UCSD-AML1 (cell line): Measurements from ENCODE around the gene AP2A1.
"Not testable (repeated sequence)": the region's sequence is repeated elsewhere in the genome, so short reads cannot be mapped to it uniquely, and the experiment has no call there.

Experiments
- DNase-seq: peaks from one replicate; lab custom pipeline; 2025; ENCODE audit not compliant: unreplicated experiment; lab: John Stamatoyannopoulos, UW

AP2A1 gene

DNA sequence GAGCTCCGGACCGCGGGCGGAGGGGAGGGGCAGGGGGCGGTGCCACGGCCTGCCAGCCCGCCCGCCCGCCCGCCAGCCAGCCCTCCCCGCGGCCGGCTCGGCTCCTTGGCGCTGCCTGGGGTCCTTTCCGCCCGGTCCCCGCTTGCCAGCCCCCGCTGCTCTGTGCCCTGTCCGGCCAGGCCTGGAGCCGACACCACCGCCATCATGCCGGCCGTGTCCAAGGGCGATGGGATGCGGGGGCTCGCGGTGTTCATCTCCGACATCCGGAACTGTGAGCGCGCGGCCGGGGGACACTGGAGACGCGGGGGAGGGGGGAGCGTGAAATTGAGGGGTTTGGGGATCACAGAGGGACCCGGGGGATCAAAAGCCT, at the start of gene AP2A1:
Gene AP2A1 (plus strand): TSS at position 72 of the 370 bp plus-strand sequence. CDS start 133 bp downstream, at position 205.
- DNase-seq: no peak

- DNase-seq: no peak
Measured at GRCh38 chr19:49718511-49718910, 48.3 kb upstream of the AP2A1 start.

DNA sequence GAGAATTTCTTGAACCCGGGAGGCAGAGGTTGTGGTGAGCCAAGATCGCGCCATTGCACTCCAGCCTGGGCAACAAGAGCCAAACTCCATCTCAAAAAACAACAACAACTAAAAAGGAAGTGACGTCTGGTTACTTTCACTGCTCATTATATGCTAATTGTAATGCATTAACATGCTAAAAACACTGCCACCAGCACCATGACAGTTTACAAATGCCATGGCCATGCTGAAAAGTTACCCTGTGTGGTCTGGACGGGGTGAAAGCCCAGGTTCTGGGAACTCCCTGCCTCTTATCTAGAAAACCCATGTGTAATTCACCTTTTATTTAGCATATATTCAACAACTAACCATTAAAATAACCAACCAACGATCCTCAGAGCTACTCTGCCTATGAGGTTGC, 47.8 kb upstream of the AP2A1 start:
- DNase-seq: no peak

DNA sequence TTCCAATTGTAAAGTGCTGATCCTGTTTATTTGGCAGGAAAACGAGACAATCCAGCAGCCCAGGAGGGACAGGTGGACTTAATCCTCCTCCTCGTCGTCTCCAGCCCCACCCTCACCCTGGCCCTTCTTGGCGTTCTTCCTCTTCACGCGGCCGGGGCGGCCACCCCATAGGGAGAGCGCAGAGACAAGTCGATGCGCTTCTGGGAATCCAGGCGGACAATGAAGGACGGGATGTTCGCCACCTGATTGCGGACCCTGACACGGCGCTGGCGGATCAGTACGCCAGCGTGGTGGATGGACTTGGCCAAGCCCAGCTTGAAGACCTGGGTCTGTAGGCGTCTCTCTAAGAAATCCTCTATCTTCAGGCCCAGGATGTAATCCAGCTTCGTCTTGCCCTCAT, 47.4 kb upstream of the AP2A1 start:
- DNase-seq: not testable (repeated sequence)

DNA sequence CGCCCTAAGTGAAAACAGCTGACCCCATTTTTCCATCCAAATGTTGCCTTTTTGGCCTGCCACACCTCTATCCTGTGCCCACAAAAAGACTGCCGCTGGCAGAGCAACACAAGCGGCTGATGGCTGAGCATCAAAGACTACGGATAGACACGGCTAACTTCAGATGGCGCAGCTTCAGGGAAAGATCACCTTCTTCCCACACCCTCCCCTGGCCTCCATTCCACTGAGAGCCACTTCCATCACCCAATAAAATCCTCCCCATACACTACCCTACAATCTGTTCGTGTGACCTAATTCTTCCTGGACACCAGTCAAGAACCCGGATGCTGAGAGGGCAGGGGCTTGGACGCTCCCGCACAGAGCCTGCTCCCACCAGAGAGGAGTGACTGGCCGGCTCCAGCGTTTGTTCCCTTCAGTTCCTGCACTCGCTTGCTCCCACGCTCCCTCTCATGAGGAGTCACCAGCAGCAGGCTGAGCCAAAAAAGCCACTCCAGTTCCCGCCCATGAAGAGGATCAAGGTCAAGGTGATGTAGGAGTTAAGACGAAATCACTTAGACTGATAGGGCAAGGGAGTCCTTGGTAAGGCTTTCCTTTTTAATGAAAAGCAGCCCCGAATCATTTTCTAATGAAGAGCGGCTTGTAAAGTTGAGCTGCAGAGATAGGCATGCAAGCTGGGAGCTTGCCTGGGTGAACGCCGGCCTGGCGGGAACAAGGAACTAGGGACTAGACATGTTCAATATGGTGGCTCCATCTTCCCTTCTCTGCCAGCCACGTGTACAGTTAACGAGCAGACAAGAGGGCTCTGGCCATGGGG, 39.4 kb upstream of the AP2A1 start:
- DNase-seq: no peak

DNA sequence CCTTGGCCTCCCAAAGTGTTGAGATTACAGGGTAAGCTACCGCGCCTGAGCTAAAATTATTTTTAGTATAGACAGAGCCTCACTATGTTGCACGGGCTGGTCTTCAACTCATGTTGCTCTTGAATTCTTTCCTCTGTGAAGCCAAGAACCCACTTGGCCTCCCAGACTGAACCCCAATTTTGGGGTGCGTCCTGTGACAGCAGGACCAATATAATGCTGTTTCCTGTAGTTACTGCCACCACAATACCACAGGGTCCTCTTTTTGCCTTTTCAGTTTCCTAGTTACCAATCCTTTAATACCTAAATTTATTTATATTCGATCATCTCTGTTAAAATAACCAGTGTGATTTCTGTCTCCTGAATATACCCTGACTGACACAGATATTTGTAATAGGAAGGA, 36.6 kb upstream of the AP2A1 start:
- DNase-seq: peak; percentile 16

- no peak for DNase-seq
Measured at GRCh38 chr19:49738268-49738667, 28.5 kb upstream of the AP2A1 start.

- no peak for DNase-seq
Measured at GRCh38 chr19:49739098-49739497, 27.7 kb upstream of the AP2A1 start.

- DNase-seq: no peak
Measured at GRCh38 chr19:49739933-49740332, 26.9 kb upstream of the AP2A1 start.

- DNase-seq: no peak
Measured at GRCh38 chr19:49741210-49741844, 25.5 kb upstream of the AP2A1 start.

DNA sequence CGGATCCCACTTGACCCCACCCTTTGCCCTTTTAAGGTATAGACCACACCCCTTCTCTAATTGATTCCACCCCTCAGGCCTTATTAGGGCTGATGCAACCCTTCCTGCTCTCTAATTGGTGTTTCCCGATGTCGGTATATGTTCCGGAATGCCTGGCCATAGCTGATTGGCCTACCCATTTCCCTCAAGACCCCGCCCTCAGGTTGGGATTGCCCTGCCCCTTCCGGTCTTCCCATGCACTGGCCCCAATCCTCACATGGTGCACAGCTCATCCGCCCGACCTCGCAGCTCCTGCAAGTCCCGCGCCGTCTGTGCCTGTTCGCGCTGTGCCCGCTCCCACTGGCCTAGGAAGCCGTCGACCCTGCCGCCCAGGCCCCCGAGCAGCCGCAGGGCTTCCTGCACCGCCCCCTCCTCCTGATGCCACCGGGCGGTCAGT, 21.8 kb upstream of the AP2A1 start:
- no peak for DNase-seq

GRCh38 chr19:49746206-49746958, 20.4 kb upstream of the AP2A1 start:
- DNase-seq: no peak

- no peak for DNase-seq
Measured at GRCh38 chr19:49749055-49749716, 17.6 kb upstream of the AP2A1 start.

DNA sequence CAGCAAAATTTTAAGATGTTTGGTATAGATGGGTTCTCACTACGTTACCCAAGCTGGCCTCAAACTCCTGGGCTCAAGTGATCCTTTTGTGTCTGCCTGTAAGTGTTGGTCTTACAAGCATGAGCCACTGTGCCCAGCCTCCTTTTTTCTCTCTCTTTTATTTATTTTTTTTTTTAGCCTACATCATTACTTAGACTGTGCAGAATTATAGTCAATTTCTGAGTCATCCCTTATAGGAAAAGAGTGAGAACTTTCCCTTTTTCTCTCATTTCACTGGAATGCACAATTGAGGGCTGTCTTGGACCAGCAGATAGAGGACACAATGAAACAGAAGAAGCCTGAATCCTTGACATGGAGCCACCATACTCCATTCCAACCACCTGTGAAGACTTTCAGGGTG, 17.0 kb upstream of the AP2A1 start:
- no peak for DNase-seq

- no peak for DNase-seq
Measured at GRCh38 chr19:49752701-49753100, 14.1 kb upstream of the AP2A1 start.

DNA sequence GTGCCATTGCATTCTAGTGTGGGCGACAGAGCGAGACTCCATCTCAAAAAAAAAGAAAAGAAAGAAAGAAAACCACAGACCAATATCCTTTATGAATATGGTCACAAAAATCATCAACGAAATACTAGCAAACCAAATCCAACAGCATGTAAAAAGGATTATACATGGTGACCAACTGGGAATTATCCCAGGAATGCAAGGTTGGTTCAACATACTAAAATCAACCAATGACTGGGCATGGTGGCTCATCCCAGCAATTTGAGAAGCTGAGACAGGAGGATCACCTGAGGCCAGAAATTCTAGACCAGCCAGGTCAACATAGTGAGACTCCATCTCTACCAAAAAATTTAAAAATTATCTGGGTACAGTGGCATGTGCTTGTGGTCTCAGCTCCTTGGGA, 10.8 kb upstream of the AP2A1 start:
- no peak for DNase-seq

- peak; percentile 17 for DNase-seq
Measured at GRCh38 chr19:49758292-49758691, 8.5 kb upstream of the AP2A1 start.

DNA sequence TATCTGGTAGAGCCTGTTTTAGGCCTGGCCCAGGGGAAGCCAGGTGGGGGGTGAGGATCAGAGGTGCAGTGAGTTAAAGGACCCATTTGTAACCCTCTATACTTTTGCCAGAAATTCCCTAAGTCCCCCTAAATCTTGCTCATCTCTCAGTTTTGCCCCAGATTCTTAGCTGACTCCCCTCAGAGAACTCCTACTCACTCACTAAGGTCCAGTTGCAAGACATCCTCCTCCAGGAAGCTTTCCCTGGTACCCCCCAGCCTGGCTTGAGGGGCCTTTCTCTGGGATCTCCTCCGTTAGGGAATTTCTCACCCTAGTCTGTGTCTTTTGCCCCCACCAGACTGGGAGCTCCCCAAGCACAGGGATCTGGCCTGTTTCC, 5.6 kb upstream of the AP2A1 start:
- no peak for DNase-seq

GRCh38 chr19:49761625-49762311, 5.0 kb upstream of the AP2A1 start:
- DNase-seq: peak; percentile 63

GRCh38 chr19:49763230-49763629, 3.6 kb upstream of the AP2A1 start, which contains the start of gene TSKS:
TSKS (minus strand) TSS chr19:49763306; CDS start chr19:49763247, 59 bp downstream.
- DNase-seq: no peak

- no peak for DNase-seq
Measured at GRCh38 chr19:49764341-49764740, 2.5 kb upstream of the AP2A1 start.
